Fibroblast of lung (primary cell): Measurements from ENCODE around the gene RNF43. TPM values are rescaled to one million over a fixed set of nuclear protein-coding genes. Genes with fewer than 3 reads are reported as not detected.

Source experiments
- DNase-seq, 2 donors: peaks; one replicate each; pipeline versions ENCODE4 v3.0.0 to v3.0.0-alpha.2; 2010; ENCODE audit warnings: low read depth in 2 of 2
- H2AFZ ChIP-seq: 2 replicates; pipeline ENCODE4 v1.5.1; 2012; ENCODE audit warnings: low read length, control low read depth, inconsistent platforms
- H3K27ac ChIP-seq: 2 replicates; pipeline ENCODE4 v1.5.1; 2011; ENCODE audit warnings: low read length, control low read depth; ENCODE audit not compliant: insufficient read depth
- H3K27me3 ChIP-seq: 2 replicates; pipeline ENCODE4 v1.5.1; 2011; ENCODE audit warnings: mild to moderate bottlenecking, low read length; ENCODE audit not compliant: control insufficient read depth, insufficient read depth
- H3K36me3 ChIP-seq: 2 replicates; pipeline ENCODE4 v1.5.1; 2011; ENCODE audit warnings: low read length; ENCODE audit not compliant: control insufficient read depth, insufficient read depth
- H3K4me1 ChIP-seq: 2 replicates; pipeline ENCODE4 v1.5.1; 2011; ENCODE audit warnings: low read length; ENCODE audit not compliant: control insufficient read depth, insufficient read depth; ENCODE audit errors: extremely low read depth
- H3K4me2 ChIP-seq: 2 replicates; pipeline ENCODE4 v1.5.1; 2011; ENCODE audit warnings: low read length, control low read depth; ENCODE audit not compliant: insufficient read depth; ENCODE audit errors: extremely low read depth
- H3K4me3 ChIP-seq, 4 experiments: fragments of 200-600 bp in 1 of 4; sonication (generic) in 1 of 4; replicated peaks in 1 of 4; 2 replicates each; pipeline ENCODE4 v1.5.1; 2011 to 2016; ENCODE audit warnings: low read length in 4 of 4, low read depth in 3 of 4, mild to moderate bottlenecking in 3 of 4, control low read depth in 2 of 4, inconsistent platforms in 1 of 4, mixed read lengths in 1 of 4; ENCODE audit not compliant: insufficient read depth in 1 of 4; ENCODE audit errors: control extremely low read depth in 1 of 4
- H3K79me2 ChIP-seq: 2 replicates; pipeline ENCODE4 v1.5.1; 2012; ENCODE audit warnings: mild to moderate bottlenecking, low read length, inconsistent platforms; ENCODE audit not compliant: control insufficient read depth, insufficient read depth
- H3K9ac ChIP-seq: 2 replicates; pipeline ENCODE4 v1.5.1; 2011; ENCODE audit warnings: mild to moderate bottlenecking, low read length, control low read depth; ENCODE audit not compliant: insufficient read depth
- H3K9me3 ChIP-seq: 2 replicates; pipeline ENCODE4 v1.5.1; 2012; ENCODE audit warnings: low read depth, low read length; ENCODE audit not compliant: control insufficient read depth, insufficient read depth
- H4K20me1 ChIP-seq: 2 replicates; pipeline ENCODE4 v1.5.1; 2011; ENCODE audit warnings: low read length; ENCODE audit not compliant: control insufficient read depth, insufficient read depth; ENCODE audit errors: extremely low read depth
- CTCF ChIP-seq, 2 donors: IDR thresholded peaks in 1 of 2; conservative IDR thresholded peaks in 1 of 2; 1 replicate in 1 of 2; 2 replicates in 1 of 2; pipeline ENCODE4 v1.5.1; 2011 to 2012; ENCODE audit warnings: low read length in 2 of 2, control low read depth in 1 of 2, inconsistent platforms in 1 of 2, low read depth in 1 of 2, mild to moderate bottlenecking in 1 of 2
- EZH2 ChIP-seq: IDR thresholded peaks from 2 replicates; pipeline ENCODE4 v1.5.1; 2012; ENCODE audit warnings: low read length, control low read depth, mild to moderate bottlenecking; ENCODE audit errors: missing control alignments
- polyA plus RNA-seq, 2 donors: library from polyadenylated mRNA; depleted of rRNA in 1 of 2; stranded (reverse) in 1 of 2; unstranded in 1 of 2; fragments of >200 nt; gene quantifications; 2 replicates each; pipeline ENCODE4 v1.2.1, GENCODE V29; 2011 to 2012; ENCODE audit warnings: missing spikeins in 1 of 2
- total RNA-seq: library from RNA; depleted of rRNA; stranded (reverse); fragments of >200 nt; gene quantifications from 2 replicates; pipeline ENCODE4 v1.2.1, GENCODE V29; 2014

RNF43 gene
- total and polyA plus RNA-seq, 2 donors (not counting 1 experiment from before 2014, with no cell fraction given): under 0.01 to 0.02 TPM

DNA sequence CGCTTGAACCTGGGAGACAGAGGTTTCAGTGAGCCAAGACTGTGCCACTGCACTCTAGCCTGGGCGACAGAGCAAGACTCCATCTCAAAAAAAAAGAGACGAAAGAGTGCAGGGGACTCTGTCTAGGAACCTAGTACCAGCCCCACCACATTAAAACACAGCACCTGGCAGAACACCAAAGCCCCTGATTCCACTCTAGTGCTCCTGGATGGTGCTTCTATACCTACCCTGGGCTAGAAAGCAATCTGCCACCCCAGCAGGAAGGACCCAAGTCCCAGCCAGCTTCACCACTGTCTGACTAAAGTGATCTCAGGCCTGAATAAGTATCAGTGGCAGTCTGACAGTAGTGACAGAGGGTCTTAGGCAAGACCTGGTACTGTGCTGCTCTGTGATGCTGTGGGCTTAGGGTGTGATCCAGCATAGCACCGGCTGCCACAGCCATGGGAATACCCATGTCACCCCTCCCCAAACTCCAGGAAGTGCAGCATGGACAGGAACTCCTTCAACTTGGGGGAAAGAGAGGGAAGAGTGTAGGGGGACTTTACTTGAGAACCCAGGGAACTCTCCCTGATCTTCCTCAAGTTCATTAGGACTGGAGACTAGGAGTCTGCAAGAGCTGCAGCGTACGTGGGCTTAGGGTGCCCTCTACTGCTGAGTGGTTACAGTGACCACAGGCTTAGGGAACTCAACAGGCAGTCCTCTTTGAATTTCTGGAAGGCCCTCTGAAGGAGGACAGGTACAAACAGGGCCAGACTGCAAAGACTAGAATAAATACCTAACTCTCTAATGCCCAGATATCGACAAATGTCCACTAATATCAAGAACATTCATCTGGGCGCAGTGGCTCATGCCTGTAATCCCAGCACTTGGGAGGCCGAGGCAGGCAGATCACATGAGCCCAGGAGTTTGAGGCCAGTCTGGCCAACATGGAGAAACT is 30.0 kb upstream of the RNF43 start:
- no peaks in the 10 kb centered on the region for H4K20me1 ChIP-seq
- H3K79me2 ChIP-seq: no peaks in the 10 kb centered on the region
- H3K27me3 ChIP-seq: no peaks in the 10 kb centered on the region
- H3K27ac ChIP-seq: no peak overlapping the region
- H3K9ac ChIP-seq: no peak overlapping the region
- H3K4me1 ChIP-seq: no peaks in the 10 kb centered on the region
- H3K4me2 ChIP-seq: no peak overlapping the region
- H2AFZ ChIP-seq: no peak overlapping the region
- H3K4me3 ChIP-seq: no peak overlapping the region
- TF ChIP-seq EZH2 (no peak), CTCF (conservative IDR thresholded peaks at IDR 0.05 in 1 of 2, IDR thresholded peaks at IDR 0.05 in 1 of 2; ENCODE audit: low read depth in 1 of 2, low read length in 2 of 2) (peak; percentile 89 to 92)
- DNase-seq: peak; percentile 75 to 87
- H3K36me3 ChIP-seq: no peaks in the 10 kb centered on the region
- no peaks in the 10 kb centered on the region for H3K9me3 ChIP-seq

DNA sequence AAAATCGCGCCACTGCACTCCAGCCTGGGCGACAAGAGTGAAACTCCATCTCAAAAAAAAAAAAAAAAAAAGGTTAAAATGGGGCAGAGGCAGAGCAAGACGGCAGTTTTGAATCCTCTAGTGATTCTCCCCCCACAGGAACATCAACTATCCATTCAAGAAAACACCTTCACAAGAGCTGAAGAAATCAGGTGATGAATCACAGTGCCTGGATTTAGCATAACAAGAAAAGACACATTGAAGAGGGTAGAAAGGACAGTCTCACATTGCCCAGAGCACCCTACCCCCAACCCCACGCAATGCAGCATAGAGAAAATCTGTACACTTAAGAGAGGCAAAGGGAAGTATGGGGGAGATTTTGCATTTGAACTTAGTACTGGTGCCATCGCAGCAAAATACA is 28.8 kb upstream of the RNF43 start:
- H3K4me1 ChIP-seq: no peaks in the 10 kb centered on the region
- no peak overlapping the region for H3K4me2 ChIP-seq
- H3K9ac ChIP-seq: no peak overlapping the region
- no peak for TF ChIP-seq EZH2
- TF ChIP-seq CTCF (conservative IDR thresholded peaks at IDR 0.05 in 1 of 2, IDR thresholded peaks at IDR 0.05 in 1 of 2; ENCODE audit: low read depth in 1 of 2, low read length in 2 of 2): no peak
- no peak for DNase-seq
- no peaks in the 10 kb centered on the region for H3K9me3 ChIP-seq
- H3K27ac ChIP-seq: no peak overlapping the region
- H4K20me1 ChIP-seq: no peaks in the 10 kb centered on the region
- no peaks in the 10 kb centered on the region for H3K27me3 ChIP-seq
- H3K36me3 ChIP-seq: no peaks in the 10 kb centered on the region
- H2AFZ ChIP-seq: no peak overlapping the region
- H3K79me2 ChIP-seq: no peaks in the 10 kb centered on the region
- no peak overlapping the region for H3K4me3 ChIP-seq

DNA sequence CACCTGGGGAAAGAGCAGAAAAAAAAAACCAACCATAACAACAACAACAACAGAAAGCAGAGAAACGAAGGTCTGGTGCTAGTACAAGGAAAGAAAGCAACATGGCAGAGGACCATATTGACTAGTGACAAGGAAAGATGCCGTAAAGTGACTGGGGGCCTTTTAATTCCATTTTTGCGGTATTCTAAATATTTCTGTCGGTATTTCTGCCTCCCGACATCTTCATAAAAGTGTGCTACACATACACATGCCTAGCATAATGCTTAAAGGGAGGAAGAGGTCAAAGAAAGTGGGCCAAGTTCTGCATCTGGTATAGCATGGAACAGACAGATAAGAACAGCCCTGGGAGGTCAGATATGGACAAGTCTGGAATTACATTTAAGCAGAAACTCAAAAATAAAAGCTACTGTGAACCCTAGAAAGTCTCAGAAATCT is 19.5 kb upstream of the RNF43 start:
- Histone ChIP-seq H4K20me1 (no peaks in the 10 kb centered on the region), H3K27ac (no peak overlapping the region), H3K36me3 (no peaks in the 10 kb centered on the region), H3K79me2 (no peaks in the 10 kb centered on the region), H3K4me3 (no peak overlapping the region), H3K27me3 (no peaks in the 10 kb centered on the region), H3K4me2 (no peak overlapping the region), H2AFZ (no peak overlapping the region), H3K4me1 (no peaks in the 10 kb centered on the region), H3K9ac (no peak overlapping the region), H3K9me3 (no peaks in the 10 kb centered on the region)
- TF ChIP-seq EZH2 (no peak), CTCF (conservative IDR thresholded peaks at IDR 0.05 in 1 of 2, IDR thresholded peaks at IDR 0.05 in 1 of 2; ENCODE audit: low read depth in 1 of 2, low read length in 2 of 2) (no peak)
- no peak for DNase-seq
